ENCODE results near the gene SMIM35.
"Not testable (repeated sequence)": the region's sequence is repeated elsewhere in the genome, so short reads cannot be mapped to it uniquely, and the experiment has no call there.

Gene SMIM35

DNA sequence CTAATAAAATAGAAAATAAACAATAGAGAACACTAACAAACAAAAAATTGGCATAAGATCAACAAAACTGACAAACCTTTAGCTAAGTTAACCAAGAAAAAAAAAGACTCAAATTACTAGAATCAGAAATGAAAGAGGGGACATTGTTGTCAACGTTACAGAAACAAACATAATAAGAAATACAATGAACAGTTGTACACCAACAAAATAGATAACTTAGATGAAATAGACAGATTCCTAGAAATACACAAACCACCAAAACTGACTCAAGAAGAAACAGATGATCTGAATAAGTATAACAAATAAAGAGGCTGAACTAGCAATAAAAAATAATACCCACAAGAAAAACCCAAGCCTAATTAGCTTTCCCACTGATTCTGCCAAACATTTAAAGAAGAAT lies 44.6 kb downstream of the SMIM35 start:
- no peak for DNase-seq (ENCODE audit: low read depth in 2 of 2)

- no peak for DNase-seq (ENCODE audit: low read depth in 2 of 2)
Measured at GRCh38 chr11:118033443-118033842, 53.3 kb downstream of the SMIM35 start.

GRCh38 chr11:118028626-118029025 lies 58.1 kb downstream of the SMIM35 start:
- no peak for DNase-seq (ENCODE audit: low read depth in 2 of 2)

DNA sequence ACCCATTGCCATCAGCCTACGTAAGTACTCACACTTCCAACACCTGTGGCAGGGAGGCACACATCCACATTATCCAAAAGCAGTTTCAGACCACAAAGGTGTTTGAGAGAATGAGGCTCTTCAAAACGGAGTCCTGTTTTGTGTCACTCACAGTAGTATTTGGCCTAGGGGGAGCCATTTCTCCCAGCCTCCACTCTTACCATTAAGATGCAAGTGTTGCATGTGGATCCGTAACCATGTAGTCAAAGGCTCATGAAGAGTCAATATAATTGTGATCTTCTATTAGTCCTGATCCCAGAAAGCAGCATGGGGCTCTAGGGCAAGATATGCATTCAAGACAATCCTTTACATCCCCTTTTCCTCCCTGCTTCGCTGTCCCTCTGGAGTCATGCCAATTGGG lies 59.1 kb downstream of the SMIM35 start:
- no peak for DNase-seq (ENCODE audit: low read depth in 2 of 2)

- DNase-seq (ENCODE audit: low read depth in 2 of 2), result no peak
Measured at GRCh38 chr11:118021146-118021545, 65.6 kb downstream of the SMIM35 start.

DNA sequence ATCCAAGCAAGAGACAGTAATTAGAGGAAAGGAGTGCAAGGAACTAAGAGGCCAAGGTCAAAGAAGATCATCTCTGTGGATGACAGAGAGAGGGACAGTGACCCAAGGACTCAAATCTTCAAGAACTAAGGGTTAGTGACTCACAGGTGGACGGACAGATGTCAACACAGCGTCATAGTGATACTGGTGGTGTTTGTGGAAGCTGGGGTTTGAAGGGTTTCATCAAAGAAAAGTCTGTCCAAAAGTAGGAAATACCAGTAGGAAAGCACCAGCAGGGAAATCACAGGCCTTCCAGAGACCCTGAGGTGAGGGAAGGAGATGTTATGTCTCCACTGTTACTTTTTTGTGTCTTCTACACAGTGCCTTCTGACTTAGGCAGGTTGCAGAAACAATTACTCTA lies 68.4 kb downstream of the SMIM35 start:
- DNase-seq (ENCODE audit: low read depth in 2 of 2), result no peak

DNA sequence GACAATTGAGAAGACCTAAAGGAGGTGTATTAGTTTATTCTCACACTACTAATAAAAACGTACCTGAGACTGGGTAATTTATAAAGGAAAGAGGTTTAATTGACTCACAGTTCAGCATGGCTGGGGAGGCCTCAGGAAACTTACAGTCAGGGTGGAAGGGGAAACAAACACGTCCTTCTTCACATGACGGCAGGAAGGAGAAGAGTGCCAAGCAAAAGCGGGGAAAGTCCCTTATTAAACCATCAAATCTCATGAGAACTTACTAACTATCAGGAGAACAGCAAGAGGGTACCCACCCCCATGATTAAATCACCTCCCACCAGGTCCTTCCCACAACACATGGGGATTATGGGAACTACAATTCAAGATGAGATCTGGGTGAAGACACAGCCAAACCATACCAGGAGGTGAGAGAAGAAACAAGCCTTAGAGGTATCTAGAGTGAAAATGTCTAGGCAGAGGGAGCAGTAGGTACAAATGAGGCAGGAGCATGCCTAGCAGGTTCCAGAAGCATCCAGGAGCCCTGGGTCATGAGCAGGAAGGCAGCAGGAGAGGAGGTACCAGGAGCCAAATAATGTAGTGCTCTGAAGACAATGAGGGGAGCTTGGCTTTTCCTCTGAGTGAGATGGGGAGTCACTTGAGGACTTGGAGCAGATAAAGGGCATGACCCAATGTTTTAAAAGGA lies 69.0 kb downstream of the SMIM35 start:
- DNase-seq (ENCODE audit: low read depth in 2 of 2), result no peak

GRCh38 chr11:118017111-118017510 lies 69.7 kb downstream of the SMIM35 start:
- DNase-seq (ENCODE audit: low read depth in 2 of 2), result no peak

DNA sequence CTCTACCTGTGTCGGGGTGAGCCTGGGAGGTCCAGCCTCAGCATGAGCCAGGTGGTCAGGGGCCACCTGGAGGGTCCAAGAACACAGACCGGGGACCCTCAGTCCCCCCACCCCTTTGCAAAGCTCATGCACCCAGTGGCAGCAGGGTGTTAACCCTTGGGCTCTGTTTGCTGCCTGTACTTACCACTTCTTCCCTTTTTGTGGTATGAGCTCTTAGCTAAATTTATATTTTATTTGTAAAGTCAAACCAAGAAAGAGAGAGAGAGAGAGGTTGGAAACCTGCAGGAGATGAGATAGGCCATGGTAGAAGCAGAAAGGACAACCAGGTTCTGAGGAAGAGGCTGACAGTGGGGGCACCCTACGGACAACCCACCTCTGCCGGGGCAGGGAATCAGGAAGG lies 70.7 kb downstream of the SMIM35 start:
- no peak for DNase-seq (ENCODE audit: low read depth in 2 of 2)

GRCh38 chr11:118015385-118015841 lies 71.3 kb downstream of the SMIM35 start:
- no peak for DNase-seq (ENCODE audit: low read depth in 2 of 2)

DNA sequence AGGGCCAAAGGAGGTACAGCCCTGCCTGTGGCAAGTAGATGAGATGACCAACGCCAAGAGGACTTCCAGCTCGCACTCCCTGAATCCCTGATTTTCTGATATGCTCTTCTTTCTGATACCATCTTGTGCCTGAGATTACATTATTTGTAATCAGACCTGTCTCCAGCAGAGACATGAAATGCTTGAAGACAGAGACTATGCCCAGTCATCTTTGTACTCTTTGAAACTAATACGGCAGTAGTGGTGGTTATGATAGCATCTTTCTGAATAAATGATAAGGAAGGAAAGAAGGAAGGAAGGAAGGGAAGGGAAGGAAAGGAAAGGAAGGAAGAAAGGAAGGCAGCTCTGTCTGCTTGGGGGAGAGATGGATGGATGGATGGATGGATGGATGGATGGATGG lies 72.7 kb downstream of the SMIM35 start:
- DNase-seq (ENCODE audit: low read depth in 2 of 2), result no peak

DNA sequence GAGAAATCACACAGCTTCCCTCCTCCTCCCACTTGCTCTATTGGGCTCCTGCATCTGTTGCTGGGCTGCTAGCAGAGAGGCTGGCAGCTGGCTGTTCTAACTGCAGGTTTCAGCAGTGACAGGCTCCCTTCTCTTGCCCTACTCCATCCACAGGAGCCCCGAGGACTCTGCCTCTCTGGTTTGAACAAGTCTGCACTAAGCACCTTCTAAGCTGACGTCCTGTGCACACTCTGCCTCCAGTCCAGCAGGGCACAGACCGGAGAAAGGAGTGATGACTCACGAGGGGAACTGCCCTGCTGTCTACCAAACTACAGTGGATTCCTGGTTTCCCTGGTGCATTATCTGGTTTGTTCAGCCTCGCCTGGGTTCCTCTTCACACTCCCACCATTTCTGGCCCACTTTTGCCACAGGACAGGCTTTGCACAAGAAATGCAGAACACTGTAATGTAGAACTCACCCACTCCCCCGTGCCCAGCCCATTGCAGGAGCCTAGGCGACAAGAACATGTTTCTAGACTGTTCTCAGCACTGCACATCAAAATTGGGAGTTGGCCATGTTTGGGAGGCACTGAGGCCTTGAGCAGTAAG lies 74.6 kb downstream of the SMIM35 start:
- no peak for DNase-seq (ENCODE audit: low read depth in 2 of 2)

GRCh38 chr11:118010738-118011461 lies 75.9 kb downstream of the SMIM35 start:
- no peak for DNase-seq (ENCODE audit: low read depth in 2 of 2)

GRCh38 chr11:118009864-118010737 lies 76.7 kb downstream of the SMIM35 start:
- DNase-seq (ENCODE audit: low read depth in 2 of 2), result no peak

DNA sequence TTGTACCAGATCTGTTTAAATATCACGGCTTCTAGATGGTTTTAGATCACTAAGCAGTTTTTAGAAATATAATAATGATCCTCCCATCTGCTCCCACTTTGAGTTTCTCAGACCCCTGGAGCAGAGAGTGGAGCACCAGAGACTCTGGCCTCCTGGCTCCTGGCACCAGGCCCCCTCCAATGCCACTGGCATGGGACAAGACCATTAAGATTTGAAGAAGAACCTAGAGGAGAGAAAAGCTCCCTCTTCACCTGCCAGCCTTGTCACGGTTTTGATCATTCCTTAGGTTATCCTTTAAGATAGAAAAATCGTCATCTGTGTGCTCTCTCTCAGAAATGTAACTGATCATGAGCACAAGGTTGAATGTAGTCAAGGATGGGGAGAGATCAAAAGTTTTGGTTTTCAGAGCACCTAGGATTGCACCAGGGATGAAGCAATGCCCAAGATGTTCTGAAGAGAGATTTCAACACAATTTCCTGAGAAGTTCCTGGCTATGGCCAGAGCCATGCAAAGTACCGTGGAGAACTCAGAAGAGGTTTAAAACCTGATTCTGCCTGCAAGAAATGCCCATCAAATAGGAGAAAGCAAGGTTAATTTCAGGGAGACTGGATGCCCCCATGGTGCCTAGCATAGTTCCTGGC lies 78.4 kb downstream of the SMIM35 start:
- no peak for DNase-seq (ENCODE audit: low read depth in 2 of 2)

DNA sequence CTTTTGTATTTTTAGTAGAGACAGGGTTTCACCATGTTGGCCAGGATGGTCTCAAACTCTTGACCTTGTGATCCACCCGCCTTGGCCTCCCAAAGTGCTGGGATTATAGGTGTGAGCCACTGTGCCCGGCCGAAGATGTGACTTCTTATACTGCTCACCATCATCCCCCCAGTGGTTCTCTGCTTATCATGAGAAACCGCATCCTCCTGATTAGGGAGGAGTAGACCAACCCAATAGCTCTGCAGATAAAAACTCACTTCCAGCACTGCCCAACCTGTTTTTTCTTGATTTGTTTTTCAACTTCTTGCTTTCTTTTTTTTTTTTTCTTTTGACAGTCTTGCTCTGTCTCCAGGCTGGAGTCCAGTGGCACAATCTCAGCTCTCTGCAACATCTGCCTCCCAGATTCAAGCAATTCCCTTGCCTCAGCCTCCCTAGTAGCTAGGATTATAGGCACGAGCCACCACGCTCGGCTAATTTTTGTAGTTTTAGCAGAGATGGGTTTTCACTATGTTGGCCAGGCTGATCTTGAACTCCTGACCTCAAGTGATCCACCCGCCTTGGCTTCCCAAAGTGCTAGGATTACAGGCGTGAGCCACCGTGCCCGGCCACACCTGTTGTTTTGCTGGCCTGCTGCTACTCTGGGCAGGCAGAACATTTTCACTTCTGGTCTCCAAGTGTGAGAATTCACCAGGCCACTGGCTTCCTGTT lies 79.0 kb downstream of the SMIM35 start:
- not testable (repeated sequence) for DNase-seq (ENCODE audit: low read depth in 2 of 2)

- no peak for DNase-seq (ENCODE audit: low read depth in 2 of 2)
Measured at GRCh38 chr11:118007040-118007439, 79.7 kb downstream of the SMIM35 start.

GRCh38 chr11:118006153-118006534 lies 80.6 kb downstream of the SMIM35 start:
- no peak for DNase-seq (ENCODE audit: low read depth in 2 of 2)

- no peak for DNase-seq (ENCODE audit: low read depth in 2 of 2)
Measured at GRCh38 chr11:118005224-118006152, 81.3 kb downstream of the SMIM35 start.
